CD4-positive, alpha-beta T cell treated with Interferon gamma for 1 hour (primary cell): Measurements from ENCODE around the gene XCR1.
"Not testable (repeated sequence)": the region's sequence is repeated elsewhere in the genome, so short reads cannot be mapped to it uniquely, and the experiment has no call there.

Source experiments
- DNase-seq: peaks from one replicate; pipeline ENCODE4 v3.0.0-alpha.2; 2020

Gene XCR1

GRCh38 chr3:46038071-46038470 is 10.8 kb upstream of the XCR1 start:
- DNase-seq = not testable (repeated sequence)

GRCh38 chr3:46036191-46036590 is 8.9 kb upstream of the XCR1 start:
- no peak for DNase-seq

DNA sequence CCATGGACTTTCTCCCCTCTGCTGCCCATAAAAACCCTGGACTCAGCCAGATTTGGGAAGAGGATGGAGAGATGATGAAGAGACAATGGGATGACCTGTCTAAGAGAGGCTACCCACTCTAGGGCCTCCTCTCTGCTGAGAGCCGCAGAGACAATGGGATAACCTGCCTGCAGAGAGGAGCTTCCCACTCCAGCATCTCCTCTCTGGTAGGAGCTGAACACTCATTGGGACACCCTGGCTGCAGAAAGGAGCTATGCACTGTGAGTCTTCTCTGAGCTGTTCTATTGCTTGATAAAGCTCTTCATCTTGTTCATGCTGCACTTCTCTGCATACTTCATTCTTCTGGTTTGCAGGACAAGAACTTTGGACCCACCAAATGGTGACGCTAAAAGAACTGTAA is 4.5 kb upstream of the XCR1 start:
- no peak for DNase-seq

GRCh38 chr3:46031269-46031668 is 4.0 kb upstream of the XCR1 start:
- no peak for DNase-seq

- DNase-seq = no peak
Observed at GRCh38 chr3:46030626-46031025, 3.3 kb upstream of the XCR1 start.

GRCh38 chr3:46029953-46030543 is 2.8 kb upstream of the XCR1 start:
- DNase-seq = no peak

- no peak for DNase-seq
Observed at GRCh38 chr3:46027736-46028397, 584 bp upstream of the XCR1 start.

GRCh38 chr3:46025139-46025538 is 2.1 kb downstream of the XCR1 start:
- no peak for DNase-seq

DNA sequence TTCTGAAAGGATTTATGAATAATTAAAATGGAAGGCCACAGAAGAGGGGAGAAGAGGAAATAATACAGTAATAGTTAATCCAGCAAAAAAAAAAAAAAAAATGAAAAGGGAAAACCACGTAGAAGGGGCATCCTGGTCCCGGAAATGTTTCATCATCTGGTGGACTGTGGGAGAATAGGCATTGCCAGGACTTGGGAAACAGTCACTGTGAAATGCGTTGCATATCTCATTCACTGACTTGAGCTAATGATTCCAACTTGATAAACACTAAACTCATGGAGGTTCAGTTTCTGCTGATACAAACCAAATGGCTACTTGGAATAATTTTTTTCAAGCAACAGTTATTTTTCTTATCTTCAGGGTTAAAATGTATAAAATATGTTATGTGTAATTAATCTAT is 3.2 kb downstream of the XCR1 start:
- no peak for DNase-seq

DNA sequence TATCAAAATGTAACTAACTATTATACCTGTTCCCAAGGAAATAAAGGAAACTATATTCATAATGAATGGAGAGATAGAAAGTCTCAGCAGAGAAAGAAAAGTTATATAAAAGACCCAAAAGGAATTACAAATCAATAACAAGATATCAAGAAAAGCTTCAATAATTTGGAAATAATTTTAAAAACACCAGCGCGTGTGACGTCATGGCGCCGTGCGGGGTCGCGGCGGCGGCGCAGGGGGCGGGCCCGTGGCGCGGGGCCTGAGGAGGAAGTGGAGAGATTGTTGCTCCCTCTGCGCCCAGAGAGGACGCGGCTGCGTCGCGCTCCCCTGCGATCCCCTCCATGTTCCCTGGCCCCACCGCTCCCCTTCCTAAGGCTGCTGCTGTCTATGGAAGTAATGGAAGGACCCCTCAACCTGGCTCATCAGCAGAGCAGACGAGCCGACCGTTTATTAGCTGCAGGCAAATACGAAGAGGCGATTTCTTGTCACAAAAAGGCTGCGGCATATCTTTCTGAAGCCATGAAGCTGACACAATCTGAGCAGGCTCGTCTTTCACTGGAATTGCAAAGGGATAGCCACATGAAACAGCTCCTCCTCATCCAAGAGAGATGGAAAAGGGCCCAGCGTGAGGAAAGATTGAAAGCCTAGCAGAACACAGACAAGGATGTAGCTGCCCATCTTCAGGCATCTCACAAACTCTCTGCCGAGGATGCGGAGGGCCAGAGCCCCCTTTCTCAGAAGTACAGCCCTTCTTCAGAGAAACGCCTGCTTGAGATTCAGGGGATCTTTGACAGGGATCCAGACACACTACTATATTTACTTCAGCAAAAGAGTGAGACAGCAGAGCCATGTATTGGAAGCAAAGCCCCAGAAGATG is 4.1 kb downstream of the XCR1 start:
- no peak for DNase-seq

DNA sequence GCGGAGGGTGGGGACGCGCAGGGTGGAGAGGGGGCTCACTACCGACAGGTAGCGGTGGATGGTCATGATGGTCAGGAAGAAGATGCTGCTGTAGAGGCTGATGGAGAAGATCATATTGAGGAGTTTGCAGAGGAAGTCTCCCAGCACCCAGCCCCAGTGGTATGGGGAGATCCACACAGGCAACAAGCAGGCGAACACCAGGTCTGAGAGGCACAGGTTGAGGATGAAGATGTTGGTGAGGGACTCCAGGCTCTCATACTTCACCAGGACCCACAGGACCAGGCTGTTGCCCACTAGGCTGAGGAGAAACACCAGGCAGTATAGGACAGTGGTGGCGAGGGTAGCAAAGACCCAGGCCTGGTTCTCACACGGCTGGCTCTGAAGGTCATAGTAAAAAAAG is 5.8 kb downstream of the XCR1 start:
- no peak for DNase-seq

- DNase-seq = no peak
Observed at GRCh38 chr3:46020766-46021510, 6.3 kb downstream of the XCR1 start.

- DNase-seq = no peak
Observed at GRCh38 chr3:46019707-46020106, 7.6 kb downstream of the XCR1 start.

GRCh38 chr3:46017720-46018119 is 9.6 kb downstream of the XCR1 start:
- DNase-seq = peak; percentile 56

DNA sequence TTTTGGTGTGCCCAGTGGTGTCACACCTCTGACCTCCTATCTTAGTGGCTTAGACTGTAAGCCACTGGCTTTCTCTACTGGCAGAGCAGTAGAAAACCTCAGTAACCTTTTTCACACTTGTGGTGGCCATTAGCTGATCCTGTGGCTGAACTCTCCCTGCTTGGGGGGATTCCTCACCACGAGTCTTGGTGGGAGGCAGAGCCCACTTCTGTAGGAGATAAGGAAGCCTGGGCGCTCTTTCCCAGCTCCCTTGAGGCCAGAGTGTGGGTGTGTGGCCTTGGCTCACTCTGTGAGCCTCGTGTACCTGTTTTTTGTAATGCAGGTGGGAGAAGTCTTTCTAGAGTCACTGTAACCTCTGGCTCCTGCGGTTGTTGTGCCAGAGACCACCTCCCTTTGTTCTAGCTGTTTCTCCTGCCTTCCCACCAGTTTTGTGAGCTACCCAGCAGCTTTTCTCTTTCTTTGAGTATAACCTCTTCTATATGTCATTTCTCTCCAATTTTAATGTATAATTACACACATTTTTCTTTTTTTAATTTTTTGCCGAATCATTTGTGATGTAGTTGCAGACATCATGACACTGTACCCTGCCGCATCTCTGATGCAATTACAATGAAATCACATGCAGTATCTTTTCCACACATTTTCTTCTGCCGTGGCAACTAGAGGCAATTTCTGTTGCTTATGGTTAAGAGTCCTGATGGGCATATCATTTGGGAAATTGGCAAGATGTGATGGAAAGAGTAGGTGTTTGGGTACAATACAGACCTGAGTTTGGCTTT is 13.8 kb downstream of the XCR1 start:
- DNase-seq = no peak

DNA sequence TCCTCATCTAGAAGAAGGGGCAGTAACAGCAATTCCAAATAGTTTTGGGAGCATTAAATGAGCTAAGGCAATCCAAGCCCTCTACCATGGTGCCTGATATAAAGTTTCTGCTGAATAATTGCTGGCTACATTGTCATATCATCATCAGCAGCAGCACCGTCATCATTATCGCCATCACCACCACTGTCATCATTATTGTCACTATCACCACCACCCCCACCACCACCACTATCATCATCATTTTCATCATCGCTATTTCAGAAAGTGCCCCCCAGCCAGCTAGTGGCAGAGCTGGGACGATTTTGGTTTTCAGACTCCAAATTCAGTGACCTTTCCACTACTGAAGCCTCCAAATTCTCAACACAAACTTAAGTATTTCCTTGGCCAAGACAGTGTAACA is 15.0 kb downstream of the XCR1 start:
- no peak for DNase-seq

- DNase-seq = no peak
Observed at GRCh38 chr3:46010519-46011113, 16.7 kb downstream of the XCR1 start.

DNA sequence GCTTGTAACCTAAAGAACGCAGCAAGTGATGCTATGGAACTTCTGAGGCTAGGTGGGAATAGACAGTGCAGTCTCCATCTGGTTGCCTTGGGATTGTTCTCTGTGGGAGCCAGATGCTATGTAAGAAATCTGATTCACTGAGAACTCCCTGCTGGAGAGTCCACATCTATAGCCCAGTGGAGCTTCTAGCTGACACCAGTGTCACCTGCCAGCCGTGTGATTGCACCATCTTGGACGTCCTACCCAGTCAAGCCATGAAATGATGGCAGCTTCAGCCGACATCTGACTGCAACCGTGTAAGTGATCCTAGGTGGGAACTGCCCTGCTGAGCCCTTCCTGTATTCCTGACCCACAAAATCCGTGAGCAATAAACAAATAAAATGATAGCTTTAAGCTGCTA is 19.2 kb downstream of the XCR1 start:
- no peak for DNase-seq

DNA sequence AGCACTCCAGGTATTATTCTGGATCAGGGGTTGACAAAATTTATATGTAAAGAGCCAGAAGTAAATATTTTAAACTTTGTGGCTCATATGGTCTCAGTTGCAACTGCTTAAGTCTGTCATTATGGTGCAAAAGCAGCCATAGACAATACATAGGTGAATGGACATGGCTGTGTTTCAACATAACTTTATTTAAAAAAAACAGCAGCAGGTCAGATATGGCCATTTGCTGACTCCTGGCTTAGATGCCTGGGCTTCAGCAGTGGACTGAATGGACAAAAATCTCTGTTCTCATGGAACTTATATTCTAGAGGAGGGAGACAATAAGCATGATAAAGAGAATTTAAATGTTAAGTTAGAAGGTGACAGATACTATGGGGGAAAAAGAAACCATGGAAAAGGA is 20.0 kb downstream of the XCR1 start:
- DNase-seq = no peak

DNA sequence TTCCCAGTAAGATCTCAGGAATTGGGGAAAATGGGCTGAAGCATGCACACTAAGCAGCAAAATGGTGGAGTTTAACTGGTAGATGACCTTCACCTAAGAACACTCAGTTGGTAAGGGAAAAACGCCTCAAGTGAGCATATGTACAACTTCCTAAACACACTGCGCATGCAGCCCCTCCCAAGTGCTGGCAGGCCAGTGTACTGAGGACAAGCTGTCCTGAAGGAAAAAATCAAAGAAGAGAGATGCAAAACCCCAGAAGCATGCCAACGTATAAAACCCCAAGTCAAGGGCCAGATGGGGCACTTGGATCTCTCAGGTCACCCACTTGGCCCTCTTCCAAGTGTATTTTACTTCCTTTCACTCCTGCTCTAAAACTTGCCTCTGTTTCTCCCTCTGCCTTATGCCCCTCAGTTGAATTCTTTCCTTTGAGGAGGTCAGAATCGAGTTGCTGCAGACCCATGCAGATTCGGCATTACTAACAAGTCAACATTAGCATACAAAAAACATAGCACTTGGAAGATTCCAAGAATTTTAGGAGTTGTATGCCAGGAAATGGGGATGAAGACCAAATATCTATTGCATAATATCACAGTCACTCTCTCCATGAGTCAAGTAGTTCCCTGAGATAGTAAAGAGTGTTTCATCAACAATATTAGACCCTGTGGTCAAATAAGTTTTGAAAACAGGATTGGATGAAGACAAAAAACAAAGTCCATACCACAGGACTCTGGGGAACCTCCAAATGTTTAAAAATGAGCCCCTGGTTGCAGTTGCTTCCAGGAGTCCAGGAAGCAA is 20.8 kb downstream of the XCR1 start:
- no peak for DNase-seq

DNA sequence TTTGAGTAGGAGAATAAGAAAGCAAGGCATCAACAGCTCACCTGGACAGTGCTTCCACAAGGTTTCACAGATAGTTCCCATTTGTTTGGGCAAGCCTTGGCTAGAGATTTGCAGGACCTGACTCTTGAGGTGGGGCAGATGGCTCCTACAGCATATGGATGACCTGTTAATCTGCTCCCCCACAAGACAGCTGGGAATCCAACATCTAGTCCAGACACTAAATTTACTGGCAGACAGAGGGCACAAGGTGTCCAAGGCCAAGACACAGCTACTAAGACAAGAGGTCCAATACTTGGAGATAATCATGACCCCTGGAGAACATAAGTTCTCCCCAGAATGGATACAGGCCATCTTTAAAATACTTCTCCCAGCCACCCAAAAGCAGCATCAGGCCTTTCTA is 23.6 kb downstream of the XCR1 start:
- DNase-seq = not testable (repeated sequence)
